Measurements from ENCODE around the gene TBC1D10A. TPM values are rescaled to one million over a fixed set of nuclear protein-coding genes. Genes with fewer than 3 reads are reported as not detected.
"Not testable (repeated sequence)": the region's sequence is repeated elsewhere in the genome, so short reads cannot be mapped to it uniquely, and the experiment has no call there.

The TBC1D10A gene
- total and polyA plus RNA-seq, 2 donors (not counting 1 experiment from before 2014, with no cell fraction given) = 10.8 to 11.7 TPM

GRCh38 chr22:30340911-30341685 is 14.4 kb upstream of the TBC1D10A start:
- H3K27me3 ChIP-seq (ENCODE audit: control insufficient read depth, insufficient read depth, low read length) = no peaks in the 10 kb centered on the region
- H2AFZ ChIP-seq (ENCODE audit: low read length) = no peak overlapping the region
- no peak overlapping the region for H3K4me3 ChIP-seq (replicated peaks in 1 of 4; ENCODE audit: control extremely low read depth in 1 of 4, insufficient read depth in 1 of 4, low read depth in 3 of 4, low read length in 4 of 4)
- H3K4me1 ChIP-seq (ENCODE audit: control insufficient read depth, extremely low read depth, insufficient read depth, low read length) = no peaks in the 10 kb centered on the region
- no peak overlapping the region for H3K9ac ChIP-seq (ENCODE audit: insufficient read depth, low read length)
- no peaks in the 10 kb centered on the region for H4K20me1 ChIP-seq (ENCODE audit: control insufficient read depth, extremely low read depth, insufficient read depth, low read length)
- no peak overlapping the region for H3K4me2 ChIP-seq (ENCODE audit: extremely low read depth, insufficient read depth, low read length)
- H3K36me3 ChIP-seq (ENCODE audit: control insufficient read depth, insufficient read depth, low read length) = peaks cover 51% of the 10 kb centered on the region
- H3K27ac ChIP-seq (ENCODE audit: insufficient read depth, low read length) = no peak overlapping the region
- no peak for TF ChIP-seq CTCF (conservative IDR thresholded peaks at IDR 0.05 in 1 of 2, IDR thresholded peaks at IDR 0.05 in 1 of 2; ENCODE audit: low read depth in 1 of 2, low read length in 2 of 2)
- no peak for TF ChIP-seq EZH2 (IDR thresholded peaks at IDR 0.05; ENCODE audit: low read length, missing control alignments)
- DNase-seq (ENCODE audit: low read depth in 2 of 2) = no peak
- H3K79me2 ChIP-seq (ENCODE audit: control insufficient read depth, insufficient read depth, low read length) = no peaks in the 10 kb centered on the region
- H3K9me3 ChIP-seq (ENCODE audit: control insufficient read depth, insufficient read depth, low read depth, low read length) = no peaks in the 10 kb centered on the region

GRCh38 chr22:30338802-30339201 is 12.1 kb upstream of the TBC1D10A start:
- H2AFZ ChIP-seq (ENCODE audit: low read length) = no peak overlapping the region
- H3K4me1 ChIP-seq (ENCODE audit: control insufficient read depth, extremely low read depth, insufficient read depth, low read length) = no peaks in the 10 kb centered on the region
- H3K36me3 ChIP-seq (ENCODE audit: control insufficient read depth, insufficient read depth, low read length) = peaks cover 54% of the 10 kb centered on the region
- no peak overlapping the region for H3K4me3 ChIP-seq (replicated peaks in 1 of 4; ENCODE audit: control extremely low read depth in 1 of 4, insufficient read depth in 1 of 4, low read depth in 3 of 4, low read length in 4 of 4)
- no peaks in the 10 kb centered on the region for H3K9me3 ChIP-seq (ENCODE audit: control insufficient read depth, insufficient read depth, low read depth, low read length)
- DNase-seq (ENCODE audit: low read depth in 2 of 2) = no peak
- no peaks in the 10 kb centered on the region for H3K79me2 ChIP-seq (ENCODE audit: control insufficient read depth, insufficient read depth, low read length)
- H3K27ac ChIP-seq (ENCODE audit: insufficient read depth, low read length) = no peak overlapping the region
- H4K20me1 ChIP-seq (ENCODE audit: control insufficient read depth, extremely low read depth, insufficient read depth, low read length) = no peaks in the 10 kb centered on the region
- H3K4me2 ChIP-seq (ENCODE audit: extremely low read depth, insufficient read depth, low read length) = no peak overlapping the region
- no peaks in the 10 kb centered on the region for H3K27me3 ChIP-seq (ENCODE audit: control insufficient read depth, insufficient read depth, low read length)
- H3K9ac ChIP-seq (ENCODE audit: insufficient read depth, low read length) = no peak overlapping the region
- TF ChIP-seq EZH2 (IDR thresholded peaks at IDR 0.05; ENCODE audit: low read length, missing control alignments) = no peak
- TF ChIP-seq CTCF (conservative IDR thresholded peaks at IDR 0.05 in 1 of 2, IDR thresholded peaks at IDR 0.05 in 1 of 2; ENCODE audit: low read depth in 1 of 2, low read length in 2 of 2) = no peak

GRCh38 chr22:30338341-30338740 is 11.6 kb upstream of the TBC1D10A start:
- not testable (repeated sequence) for DNase-seq (ENCODE audit: low read depth in 2 of 2); H4K20me1 ChIP-seq (ENCODE audit: control insufficient read depth, extremely low read depth, insufficient read depth, low read length); H3K27ac ChIP-seq (ENCODE audit: insufficient read depth, low read length); H2AFZ ChIP-seq (ENCODE audit: low read length); H3K79me2 ChIP-seq (ENCODE audit: control insufficient read depth, insufficient read depth, low read length); H3K4me1 ChIP-seq (ENCODE audit: control insufficient read depth, extremely low read depth, insufficient read depth, low read length); H3K27me3 ChIP-seq (ENCODE audit: control insufficient read depth, insufficient read depth, low read length); H3K9me3 ChIP-seq (ENCODE audit: control insufficient read depth, insufficient read depth, low read depth, low read length); H3K4me2 ChIP-seq (ENCODE audit: extremely low read depth, insufficient read depth, low read length); H3K9ac ChIP-seq (ENCODE audit: insufficient read depth, low read length); H3K4me3 ChIP-seq (replicated peaks in 1 of 4; ENCODE audit: control extremely low read depth in 1 of 4, insufficient read depth in 1 of 4, low read depth in 3 of 4, low read length in 4 of 4)
- peaks cover 56% of the 10 kb centered on the region for H3K36me3 ChIP-seq (ENCODE audit: control insufficient read depth, insufficient read depth, low read length)
